Glutamatergic neuron (in vitro differentiated cells): ENCODE measurements around the gene STARD10. TPM values are rescaled to one million over a fixed set of nuclear protein-coding genes. Genes with fewer than 3 reads are reported as not detected.
A peak's percentile ranks its signal among the peaks of the same experiment; 100 is the strongest.

Experiments
- DNase-seq: peaks from one replicate; pipeline ENCODE4 v3.0.0; 2022
- H3K27ac Mint-ChIP-seq: one replicate; pipeline ENCODE4 v1.8.0; 2020; ENCODE audit warnings: mild to moderate bottlenecking, mixed read lengths, inconsistent platforms; ENCODE audit not compliant: unreplicated experiment
- H3K27me3 Mint-ChIP-seq: one replicate; pipeline ENCODE4 v1.8.0; 2020; ENCODE audit warnings: mild to moderate bottlenecking, moderate library complexity, mixed read lengths, inconsistent platforms; ENCODE audit not compliant: unreplicated experiment
- H3K36me3 Mint-ChIP-seq: one replicate; pipeline ENCODE4 v1.8.0; 2020; ENCODE audit warnings: mild to moderate bottlenecking, mixed read lengths, inconsistent platforms; ENCODE audit not compliant: unreplicated experiment
- H3K4me1 Mint-ChIP-seq: one replicate; pipeline ENCODE4 v1.8.0; 2020; ENCODE audit warnings: mild to moderate bottlenecking, low read depth, mixed read lengths, inconsistent platforms; ENCODE audit not compliant: unreplicated experiment
- H3K4me3 Mint-ChIP-seq: one replicate; pipeline ENCODE4 v1.8.0; 2020; ENCODE audit warnings: mild to moderate bottlenecking, mixed read lengths, inconsistent platforms; ENCODE audit not compliant: unreplicated experiment
- H3K9me3 Mint-ChIP-seq: one replicate; pipeline ENCODE4 v1.8.0; 2020; ENCODE audit warnings: mild to moderate bottlenecking, moderate library complexity, mixed read lengths, inconsistent platforms; ENCODE audit not compliant: unreplicated experiment
- total RNA-seq: library from RNA; stranded (reverse); fragmentation: NEBNext Ultra II Directional; extraction: Animal tissue kit (Norgen Biotek cat#: 25700); gene quantifications from one replicate; pipeline ENCODE4 v1.2.1, GENCODE V29; 2021; ENCODE audit not compliant: unreplicated experiment
- TF ChIP-seq, protein P1 (sequence below): fragments of 200-600 bp; sonication (generic); IDR thresholded peaks from one replicate; pipeline ENCODE4 v1.5.0; 2021; ENCODE audit not compliant: partially characterized antibody, unreplicated experiment

The STARD10 gene
- total RNA-seq, 1 donor from 2014 or later: 13.5 TPM

DNA sequence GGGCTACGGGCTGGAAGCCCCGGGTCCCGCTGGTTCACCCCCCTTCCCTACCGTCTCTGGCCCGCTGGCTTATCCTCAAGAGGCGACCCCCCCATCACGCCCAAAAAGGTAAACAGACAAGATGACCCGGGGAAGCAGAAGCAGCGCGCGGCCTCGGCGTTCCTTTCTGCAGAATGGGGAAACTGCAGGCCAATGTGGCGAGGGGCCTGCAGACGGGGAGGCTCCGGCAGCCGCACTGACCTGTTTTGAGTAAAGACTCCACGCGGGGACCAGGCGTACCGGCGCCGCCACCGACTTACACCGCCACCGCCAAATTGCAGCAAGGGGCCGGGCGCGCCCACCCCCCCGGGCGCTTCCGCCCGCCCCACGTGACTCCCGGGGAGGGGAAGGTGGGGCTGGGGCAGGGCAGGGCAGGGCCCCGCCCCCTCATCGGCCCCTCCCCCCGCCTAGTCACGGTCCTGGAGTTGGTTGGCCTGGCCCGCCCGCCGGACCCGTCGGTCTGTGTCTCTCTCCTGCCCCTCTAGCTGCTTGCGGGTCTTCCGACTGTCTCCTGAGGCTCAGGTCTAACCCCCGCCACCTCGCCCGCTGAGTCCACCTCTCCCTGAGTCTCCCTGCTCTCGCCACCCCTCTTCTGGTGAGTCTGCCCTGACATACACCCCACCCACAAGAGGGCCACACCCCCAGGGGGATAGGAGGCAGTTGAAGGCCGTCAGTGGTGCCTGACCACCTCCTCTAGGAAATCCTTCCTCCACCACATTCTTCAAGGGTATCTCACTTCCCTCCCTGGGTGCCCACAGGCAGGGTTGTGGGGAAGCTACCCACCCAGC is 41.5 kb downstream of the STARD10 start, which contains the start of gene ARAP1:
ARAP1 (minus strand) TSS at position 321 of the 827 bp plus-strand sequence. CDS start 25,280 bp downstream, outside the sequence.
- Mint-ChIP-seq H3K4me3 (peak within 1 kb of the TSS; percentile 92), H3K27me3 (peaks cover 16% of the 10 kb centered on the region), H3K4me1 (peaks cover 7% of the 10 kb centered on the region), H3K27ac (no peak within 1 kb of the TSS), H3K36me3 (no peaks in the 10 kb centered on the region), H3K9me3 (peaks cover 4% of the 10 kb centered on the region)
- DNase-seq: peak; percentile 64
- TF ChIP-seq, protein P1, sequence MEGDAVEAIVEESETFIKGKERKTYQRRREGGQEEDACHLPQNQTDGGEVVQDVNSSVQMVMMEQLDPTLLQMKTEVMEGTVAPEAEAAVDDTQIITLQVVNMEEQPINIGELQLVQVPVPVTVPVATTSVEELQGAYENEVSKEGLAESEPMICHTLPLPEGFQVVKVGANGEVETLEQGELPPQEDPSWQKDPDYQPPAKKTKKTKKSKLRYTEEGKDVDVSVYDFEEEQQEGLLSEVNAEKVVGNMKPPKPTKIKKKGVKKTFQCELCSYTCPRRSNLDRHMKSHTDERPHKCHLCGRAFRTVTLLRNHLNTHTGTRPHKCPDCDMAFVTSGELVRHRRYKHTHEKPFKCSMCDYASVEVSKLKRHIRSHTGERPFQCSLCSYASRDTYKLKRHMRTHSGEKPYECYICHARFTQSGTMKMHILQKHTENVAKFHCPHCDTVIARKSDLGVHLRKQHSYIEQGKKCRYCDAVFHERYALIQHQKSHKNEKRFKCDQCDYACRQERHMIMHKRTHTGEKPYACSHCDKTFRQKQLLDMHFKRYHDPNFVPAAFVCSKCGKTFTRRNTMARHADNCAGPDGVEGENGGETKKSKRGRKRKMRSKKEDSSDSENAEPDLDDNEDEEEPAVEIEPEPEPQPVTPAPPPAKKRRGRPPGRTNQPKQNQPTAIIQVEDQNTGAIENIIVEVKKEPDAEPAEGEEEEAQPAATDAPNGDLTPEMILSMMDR: no peak

DNA sequence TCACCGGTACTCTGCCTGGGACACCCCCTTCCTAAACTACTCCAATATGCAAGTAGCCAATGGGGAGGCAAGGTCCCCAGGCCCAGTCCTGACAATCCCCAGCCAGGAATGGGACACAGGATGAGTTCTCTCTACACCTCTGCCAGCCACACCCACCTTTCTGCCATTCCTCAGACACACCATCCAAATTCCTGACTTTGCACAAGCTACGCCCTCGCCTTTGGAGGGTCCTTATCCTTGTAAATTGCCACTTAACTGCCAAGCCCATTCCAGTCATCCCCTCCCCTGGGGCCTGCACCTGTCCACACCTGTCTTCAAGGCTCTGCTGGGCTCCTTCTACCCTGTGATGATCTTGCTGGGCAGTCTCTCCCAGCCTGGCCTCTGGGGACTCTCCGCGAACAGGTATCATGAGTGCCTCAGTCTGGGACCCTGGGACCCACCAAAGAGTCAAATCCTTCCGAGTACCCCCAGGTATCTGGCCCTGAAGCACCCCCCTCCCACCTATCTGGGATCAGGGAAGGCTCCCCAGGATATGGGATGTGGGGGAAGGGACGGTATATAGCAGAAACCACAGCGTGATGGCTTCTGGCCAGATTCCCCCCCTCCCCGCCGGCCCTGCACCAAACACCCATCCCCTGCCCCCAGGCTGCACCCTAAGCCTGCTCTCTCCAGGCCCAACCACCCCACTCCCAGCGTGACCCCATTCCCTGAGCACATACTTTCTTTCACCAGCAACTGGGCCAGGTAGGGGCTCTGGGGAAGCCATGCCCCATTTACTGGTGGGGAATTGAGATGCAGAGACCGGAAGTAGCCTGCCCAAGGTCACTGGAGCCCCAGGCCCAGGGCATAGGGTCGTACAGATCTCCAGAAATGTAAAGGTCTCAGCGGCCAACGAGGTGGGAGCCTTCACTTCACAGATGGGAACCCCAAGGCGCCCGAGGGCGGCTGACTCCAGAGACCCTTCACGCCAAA is 42.4 kb downstream of the STARD10 start:
- no peaks in the 10 kb centered on the region for H3K36me3 Mint-ChIP-seq
- peaks cover 1% of the 10 kb centered on the region for H3K9me3 Mint-ChIP-seq
- peaks cover 7% of the 10 kb centered on the region for H3K4me1 Mint-ChIP-seq
- H3K27me3 Mint-ChIP-seq: peaks cover 9% of the 10 kb centered on the region
- H3K27ac Mint-ChIP-seq: no peak overlapping the region
- TF ChIP-seq, protein P1: no peak
- peak overlapping the region; percentile 77 for H3K4me3 Mint-ChIP-seq
- no peak for DNase-seq

DNA sequence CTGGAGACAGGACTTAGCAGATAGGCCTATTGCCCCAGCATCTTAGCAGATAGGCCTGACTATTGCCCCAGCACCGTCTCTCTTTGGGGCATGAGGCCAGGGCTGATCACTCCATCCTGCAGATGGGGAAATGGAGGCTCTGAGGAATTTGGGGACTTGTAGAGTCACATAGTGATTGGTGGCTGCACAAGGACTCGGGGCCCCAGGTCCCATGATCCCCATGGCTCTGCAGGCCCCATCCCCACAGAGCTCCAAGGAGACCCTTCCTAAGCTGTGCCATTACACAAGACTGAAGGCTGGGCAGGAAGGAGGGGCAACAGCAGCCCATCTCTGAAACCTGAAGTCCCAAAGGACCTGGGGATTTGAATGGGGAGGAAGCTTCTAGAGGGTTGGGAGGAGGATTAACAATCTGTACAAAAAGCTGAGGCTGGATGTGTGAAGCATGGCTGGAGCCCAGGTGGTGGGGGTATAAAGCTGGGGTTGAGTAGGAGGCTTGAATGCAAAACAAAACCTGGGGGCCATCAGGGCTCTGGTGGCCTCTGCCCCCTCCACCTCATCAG is 43.2 kb downstream of the STARD10 start:
- Mint-ChIP-seq H3K4me3 (peak overlapping the region; percentile 46), H3K9me3 (peaks cover 1% of the 10 kb centered on the region), H3K36me3 (no peaks in the 10 kb centered on the region), H3K27ac (no peak overlapping the region), H3K4me1 (peaks cover 7% of the 10 kb centered on the region), H3K27me3 (peaks cover 5% of the 10 kb centered on the region)
- TF ChIP-seq, protein P1: no peak
- DNase-seq: no peak

DNA sequence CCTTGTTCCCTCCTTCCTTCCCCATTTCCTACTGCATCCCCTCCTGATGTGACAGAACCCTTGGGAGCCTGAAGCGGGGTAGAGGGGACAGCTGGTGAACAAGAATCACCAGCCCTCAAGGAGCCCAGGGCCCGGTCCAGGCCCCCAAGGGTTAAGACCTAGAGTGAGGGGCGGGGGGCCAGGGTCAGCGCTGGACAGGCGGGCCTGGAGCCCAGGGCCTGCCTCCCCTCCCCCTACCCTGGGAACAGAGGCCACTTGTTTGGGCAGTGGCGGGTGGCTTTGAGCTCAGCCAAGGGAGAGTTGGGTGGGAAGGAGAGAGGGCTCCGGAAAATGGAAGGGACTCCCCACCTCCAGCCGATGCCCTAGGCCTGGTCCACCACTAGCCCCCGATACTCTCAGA is 43.8 kb downstream of the STARD10 start:
- Mint-ChIP-seq H3K27me3 (peaks cover 5% of the 10 kb centered on the region), H3K9me3 (peaks cover 1% of the 10 kb centered on the region), H3K27ac (no peak overlapping the region), H3K36me3 (no peaks in the 10 kb centered on the region), H3K4me1 (peaks cover 7% of the 10 kb centered on the region), H3K4me3 (no peak overlapping the region)
- TF ChIP-seq, protein P1: no peak
- no peak for DNase-seq
